Naive B cell (primary cell): ENCODE results near the gene ARL5B. TPM values are rescaled to one million over a fixed set of nuclear protein-coding genes. Genes with fewer than 3 reads are reported as not detected.

Experiments used
- ATAC-seq, 2 donors: fragments of 150-1000 bp; cut with Tn5 transposase; 2 replicates each; pipeline ENCODE4 v1.10.0; 2021; ENCODE audit warnings: low read depth in 2 of 2, mild to moderate bottlenecking in 2 of 2, moderate library complexity in 2 of 2
- DNase-seq: peaks from one replicate; pipeline ENCODE4 v3.0.0; 2022
- H3K27ac Mint-ChIP-seq, 6 donors: one replicate each; pipeline ENCODE4 v1.8.0; 2020 to 2022; ENCODE audit warnings: mild to moderate bottlenecking in 6 of 6, mixed read lengths in 6 of 6, moderate library complexity in 5 of 6, inconsistent platforms in 2 of 6
- H3K27me3 Mint-ChIP-seq, 3 donors: one replicate each; pipeline ENCODE4 v1.8.0; 2021 to 2022; ENCODE audit warnings: mixed read lengths in 3 of 3, mild to moderate bottlenecking in 1 of 3
- H3K36me3 Mint-ChIP-seq, 2 donors: one replicate each; pipeline ENCODE4 v1.8.0; 2020 to 2022; ENCODE audit warnings: mixed read lengths in 2 of 2, inconsistent platforms in 1 of 2, mild to moderate bottlenecking in 1 of 2
- H3K4me1 Mint-ChIP-seq, 3 donors: one replicate each; pipeline ENCODE4 v1.8.0; 2020 to 2022; ENCODE audit warnings: mixed read lengths in 3 of 3, inconsistent platforms in 1 of 3, mild to moderate bottlenecking in 1 of 3, moderate library complexity in 1 of 3
- H3K4me3 Mint-ChIP-seq, 8 donors: one replicate each; pipeline ENCODE4 v1.8.0; 2020 to 2022; ENCODE audit warnings: mild to moderate bottlenecking in 8 of 8, mixed read lengths in 8 of 8, moderate library complexity in 8 of 8, inconsistent platforms in 2 of 8
- H3K9me3 Mint-ChIP-seq, 7 donors: one replicate each; pipeline ENCODE4 v1.8.0; 2020 to 2022; ENCODE audit warnings: mixed read lengths in 7 of 7, mild to moderate bottlenecking in 5 of 7, inconsistent platforms in 2 of 7, moderate library complexity in 1 of 7
- polyA plus RNA-seq, 6 donors: library from polyadenylated mRNA; unstranded; fragments of 300-500 nt; fragmentation: Illumina TruSeq; gene quantifications; one replicate each; pipeline ENCODE4 v1.2.3, GENCODE V29; 2021; ENCODE audit warnings: low read depth in 6 of 6

ARL5B gene
- polyA plus RNA-seq, 6 donors from 2014 or later = 1.7 to 4.2 (median 2.1) TPM

GRCh38 chr10:18665815-18666558 lies 6.8 kb downstream of the ARL5B start:
- Mint-ChIP-seq H3K27me3 (no peaks in the 10 kb centered on the region), H3K4me3 (peak overlapping the region in 1 of 8 donors; percentile 47), H3K27ac (peak overlapping the region in 1 of 6 donors; percentile 8)

GRCh38 chr10:18666810-18667209 lies 7.6 kb downstream of the ARL5B start:
- peaks cover 11 to 40% (median 32%) of the 10 kb centered on the region in 3 donors for H3K4me1 Mint-ChIP-seq
- H3K27ac Mint-ChIP-seq = no peak overlapping the region
- no peaks in the 10 kb centered on the region for H3K27me3 Mint-ChIP-seq
- no peak for DNase-seq
- no peak for ATAC-seq
- no peak overlapping the region for H3K4me3 Mint-ChIP-seq
- peaks cover 0 to 7% of the 10 kb centered on the region in 2 donors for H3K36me3 Mint-ChIP-seq
- H3K9me3 Mint-ChIP-seq = no peaks in the 10 kb centered on the region

More at GRCh38 chr10:18665815-18666558, 6.8 kb downstream of the ARL5B start:
- DNase-seq (no peak), ATAC-seq (no peak)
- Mint-ChIP-seq H3K36me3 (peaks cover 0 to 7% of the 10 kb centered on the region in 2 donors), H3K4me1 (peaks cover 19 to 47% (median 40%) of the 10 kb centered on the region in 3 donors), H3K9me3 (no peaks in the 10 kb centered on the region)

- ATAC-seq (no peak), DNase-seq (no peak)
- Mint-ChIP-seq H3K4me3 (no peak overlapping the region), H3K27me3 (no peaks in the 10 kb centered on the region), H3K9me3 (no peaks in the 10 kb centered on the region), H3K27ac (no peak overlapping the region), H3K4me1 (peaks cover 6 to 28% (median 23%) of the 10 kb centered on the region in 3 donors), H3K36me3 (peaks cover 0 to 7% of the 10 kb centered on the region in 2 donors)
Observed at GRCh38 chr10:18668026-18668425, 8.8 kb downstream of the ARL5B start.

- DNase-seq (no peak), ATAC-seq (no peak)
- no peak overlapping the region for H3K27ac Mint-ChIP-seq
- no peaks in the 10 kb centered on the region for H3K27me3 Mint-ChIP-seq
- H3K36me3 Mint-ChIP-seq = peaks cover 0 to 20% of the 10 kb centered on the region in 2 donors
- no peaks in the 10 kb centered on the region for H3K4me1 Mint-ChIP-seq
- H3K4me3 Mint-ChIP-seq = no peak overlapping the region
- no peaks in the 10 kb centered on the region for H3K9me3 Mint-ChIP-seq
Observed at GRCh38 chr10:18675086-18675801, 16.0 kb downstream of the ARL5B start.

GRCh38 chr10:18680754-18681153 lies 21.5 kb downstream of the ARL5B start:
- Mint-ChIP-seq H3K9me3 (no peaks in the 10 kb centered on the region), H3K27me3 (no peaks in the 10 kb centered on the region), H3K27ac (peak overlapping the region in 2 of 6 donors; percentile 63 to 66), H3K4me1 (no peaks in the 10 kb centered on the region), H3K36me3 (peaks cover 0 to under 1% of the 10 kb centered on the region in 2 donors), H3K4me3 (no peak overlapping the region)
- no peak for DNase-seq
- no peak for ATAC-seq

- ATAC-seq (no peak), DNase-seq (no peak)
- no peak overlapping the region for H3K4me3 Mint-ChIP-seq
- no peaks in the 10 kb centered on the region for H3K36me3 Mint-ChIP-seq
- H3K4me1 Mint-ChIP-seq = no peaks in the 10 kb centered on the region
- H3K27me3 Mint-ChIP-seq = no peaks in the 10 kb centered on the region
- peak overlapping the region in 4 of 6 donors; percentile 42 to 72 (median 64) for H3K27ac Mint-ChIP-seq
- H3K9me3 Mint-ChIP-seq = no peaks in the 10 kb centered on the region
Observed at GRCh38 chr10:18681366-18681765, 22.1 kb downstream of the ARL5B start.

GRCh38 chr10:18681971-18682411 lies 22.8 kb downstream of the ARL5B start:
- Mint-ChIP-seq H3K36me3 (no peaks in the 10 kb centered on the region), H3K9me3 (no peaks in the 10 kb centered on the region), H3K27me3 (no peaks in the 10 kb centered on the region), H3K4me3 (no peak overlapping the region), H3K4me1 (no peaks in the 10 kb centered on the region), H3K27ac (peak overlapping the region in 1 of 6 donors; percentile 72)
- ATAC-seq (no peak), DNase-seq (no peak)

GRCh38 chr10:18683427-18683826 lies 24.2 kb downstream of the ARL5B start:
- Mint-ChIP-seq H3K27me3 (peaks cover 0 to under 1% (median 0%) of the 10 kb centered on the region in 3 donors), H3K9me3 (no peaks in the 10 kb centered on the region), H3K4me3 (no peak overlapping the region), H3K36me3 (no peaks in the 10 kb centered on the region), H3K4me1 (no peaks in the 10 kb centered on the region), H3K27ac (peak overlapping the region in 2 of 6 donors; percentile 31 to 77)
- ATAC-seq = no peak
- no peak for DNase-seq

GRCh38 chr10:18684416-18684815 lies 25.2 kb downstream of the ARL5B start:
- Mint-ChIP-seq H3K4me3 (no peak overlapping the region), H3K27me3 (peaks cover 4 to 8% (median 6%) of the 10 kb centered on the region in 3 donors), H3K36me3 (no peaks in the 10 kb centered on the region), H3K4me1 (no peaks in the 10 kb centered on the region), H3K9me3 (no peaks in the 10 kb centered on the region), H3K27ac (peak overlapping the region in 1 of 6 donors; percentile 10)
- DNase-seq (no peak), ATAC-seq (no peak)

GRCh38 chr10:18684953-18685352 lies 25.7 kb downstream of the ARL5B start:
- ATAC-seq = no peak
- no peak for DNase-seq
- no peaks in the 10 kb centered on the region for H3K4me1 Mint-ChIP-seq
- H3K9me3 Mint-ChIP-seq = no peaks in the 10 kb centered on the region
- no peak overlapping the region for H3K27ac Mint-ChIP-seq
- no peaks in the 10 kb centered on the region for H3K36me3 Mint-ChIP-seq
- no peak overlapping the region for H3K4me3 Mint-ChIP-seq
- peaks cover 4 to 8% (median 6%) of the 10 kb centered on the region in 3 donors for H3K27me3 Mint-ChIP-seq

- Mint-ChIP-seq H3K27ac (no peak overlapping the region), H3K4me3 (no peak overlapping the region), H3K27me3 (peaks cover 4 to 8% (median 6%) of the 10 kb centered on the region in 3 donors), H3K4me1 (no peaks in the 10 kb centered on the region), H3K9me3 (no peaks in the 10 kb centered on the region), H3K36me3 (no peaks in the 10 kb centered on the region)
- no peak for ATAC-seq
- DNase-seq = no peak
Observed at GRCh38 chr10:18685555-18685954, 26.3 kb downstream of the ARL5B start.

GRCh38 chr10:18687195-18687594 lies 28.0 kb downstream of the ARL5B start:
- Mint-ChIP-seq H3K4me1 (no peaks in the 10 kb centered on the region), H3K36me3 (no peaks in the 10 kb centered on the region), H3K4me3 (no peak overlapping the region), H3K27me3 (peaks cover 4 to 8% (median 6%) of the 10 kb centered on the region in 3 donors), H3K9me3 (no peaks in the 10 kb centered on the region), H3K27ac (no peak overlapping the region)
- DNase-seq (no peak), ATAC-seq (no peak)

- H3K9me3 Mint-ChIP-seq = no peaks in the 10 kb centered on the region
Observed at GRCh38 chr10:18687706-18688105, 28.5 kb downstream of the ARL5B start.

GRCh38 chr10:18689498-18689897 lies 30.3 kb downstream of the ARL5B start:
- Mint-ChIP-seq H3K27me3 (peaks cover 4 to 10% (median 8%) of the 10 kb centered on the region in 3 donors), H3K4me3 (no peak overlapping the region), H3K36me3 (no peaks in the 10 kb centered on the region), H3K4me1 (no peaks in the 10 kb centered on the region), H3K9me3 (peaks cover 0 to 2% (median 0%) of the 10 kb centered on the region in 7 donors), H3K27ac (peak overlapping the region in 1 of 6 donors; percentile 52)
- ATAC-seq (no peak), DNase-seq (no peak)

More at GRCh38 chr10:18687706-18688105, 28.5 kb downstream of the ARL5B start:
- no peaks in the 10 kb centered on the region for H3K4me1 Mint-ChIP-seq
- ATAC-seq (no peak), DNase-seq (no peak)
- H3K36me3 Mint-ChIP-seq = no peaks in the 10 kb centered on the region
- peaks cover 4 to 8% (median 6%) of the 10 kb centered on the region in 3 donors for H3K27me3 Mint-ChIP-seq
- H3K27ac Mint-ChIP-seq = no peak overlapping the region
- H3K4me3 Mint-ChIP-seq = no peak overlapping the region
